ENCODE measurements around the gene CALHM1.

Gene CALHM1

DNA sequence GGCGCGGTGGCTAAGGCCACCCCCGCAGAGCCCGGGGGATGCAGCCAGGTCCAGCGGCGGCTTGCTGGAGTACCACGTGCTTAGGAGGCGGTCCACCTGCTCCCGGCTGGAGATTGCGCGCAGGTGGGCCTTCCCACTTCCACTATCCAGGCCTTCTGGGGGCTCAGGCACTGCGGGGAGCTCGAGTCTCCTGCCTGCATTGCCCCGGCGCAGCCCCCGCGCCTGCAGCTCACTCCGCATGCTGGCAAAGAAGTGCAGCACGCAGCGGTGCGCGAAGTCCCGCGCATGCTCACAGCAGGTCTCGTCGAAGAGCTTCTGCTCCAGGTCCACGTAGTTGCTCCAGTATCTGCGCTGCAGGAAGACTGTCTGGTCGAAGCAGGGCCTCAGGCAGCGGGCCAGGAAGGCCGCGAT is 14.6 kb upstream of the CALHM1 start:
- no peak overlapping the region for H3K4me3 ChIP-seq (ENCODE audit: low read depth, low read length)
- no peak for TF ChIP-seq CTCF (IDR thresholded peaks at IDR 0.05; ENCODE audit: borderline replicate concordance, insufficient read depth, low read depth, low read length)

DNA sequence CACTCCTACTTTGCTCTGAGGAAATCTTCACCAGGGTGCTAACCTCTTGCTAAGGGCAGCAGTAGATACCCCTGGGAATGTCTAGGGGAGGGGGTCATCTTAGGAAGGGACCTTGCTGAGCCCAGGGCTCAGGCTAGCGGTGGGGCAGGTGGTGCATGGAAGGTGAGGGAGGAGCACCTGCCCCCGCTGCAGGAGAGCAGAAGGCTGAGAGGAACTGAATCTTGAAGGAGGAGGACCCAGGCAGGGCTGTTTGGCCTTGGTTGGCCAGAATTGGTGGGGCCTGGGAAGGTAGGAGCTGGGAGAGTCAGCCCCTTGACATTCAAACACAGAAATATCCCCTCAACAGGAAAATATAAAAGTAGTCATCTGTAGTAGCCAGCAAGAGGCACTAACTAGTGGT is 13.3 kb upstream of the CALHM1 start:
- TF ChIP-seq CTCF (IDR thresholded peaks at IDR 0.05; ENCODE audit: borderline replicate concordance, insufficient read depth, low read depth, low read length): no peak

DNA sequence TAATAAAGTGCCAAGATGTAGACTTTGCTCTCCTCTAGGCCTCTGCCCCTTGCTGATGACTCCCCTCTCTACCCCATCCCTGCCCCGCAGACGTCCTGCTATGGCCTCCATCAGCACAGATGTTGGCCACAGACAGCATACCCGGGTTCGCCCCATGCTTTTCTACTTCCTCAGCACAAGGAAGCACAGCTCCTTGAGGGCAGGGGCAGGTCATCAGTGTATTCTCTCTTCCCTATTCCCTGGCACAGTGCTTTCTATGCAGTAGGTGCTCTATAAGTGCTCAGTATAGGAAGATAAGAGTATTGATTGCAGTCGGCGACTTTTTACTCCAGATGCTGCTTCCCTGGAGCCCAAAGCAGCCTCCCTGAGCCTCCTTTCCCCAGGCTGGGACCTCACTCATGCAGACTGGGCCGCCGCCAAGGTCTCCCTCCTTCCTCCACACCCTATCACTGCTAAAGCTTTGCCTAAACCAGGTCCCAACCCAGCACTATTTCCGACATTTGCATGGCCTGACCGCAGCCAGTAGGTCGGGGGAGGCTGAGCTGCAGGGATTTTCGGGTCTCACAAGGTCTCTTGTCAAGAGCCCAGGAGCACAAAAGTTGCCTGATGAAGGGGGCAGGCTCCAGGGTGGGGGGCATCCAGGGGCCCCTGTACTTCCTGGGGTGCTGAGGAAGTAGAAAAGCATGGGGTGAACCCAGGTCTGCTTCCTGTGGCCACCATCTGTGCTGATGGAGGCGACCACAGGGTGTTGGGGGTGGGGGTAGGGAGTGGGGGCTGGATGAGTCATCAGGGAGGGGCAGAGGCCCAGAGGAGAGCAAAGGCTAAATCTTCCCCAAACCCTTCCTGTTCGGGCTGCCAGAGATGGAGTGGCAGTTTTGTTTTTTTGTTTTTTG is 12.3 kb upstream of the CALHM1 start:
- peak overlapping the region; percentile 32 for H3K4me3 ChIP-seq (ENCODE audit: low read depth, low read length)
- TF ChIP-seq CTCF (IDR thresholded peaks at IDR 0.05; ENCODE audit: borderline replicate concordance, insufficient read depth, low read depth, low read length): no peak

More for the DNA sequence above, 13.3 kb upstream of the CALHM1 start:
- H3K4me3 ChIP-seq (ENCODE audit: low read depth, low read length): peak overlapping the region; percentile 32

GRCh38 chr10:103469201-103469600 is 10.5 kb upstream of the CALHM1 start:
- no peak overlapping the region for H3K4me3 ChIP-seq (ENCODE audit: low read depth, low read length)
- no peak for TF ChIP-seq CTCF (IDR thresholded peaks at IDR 0.05; ENCODE audit: borderline replicate concordance, insufficient read depth, low read depth, low read length)

DNA sequence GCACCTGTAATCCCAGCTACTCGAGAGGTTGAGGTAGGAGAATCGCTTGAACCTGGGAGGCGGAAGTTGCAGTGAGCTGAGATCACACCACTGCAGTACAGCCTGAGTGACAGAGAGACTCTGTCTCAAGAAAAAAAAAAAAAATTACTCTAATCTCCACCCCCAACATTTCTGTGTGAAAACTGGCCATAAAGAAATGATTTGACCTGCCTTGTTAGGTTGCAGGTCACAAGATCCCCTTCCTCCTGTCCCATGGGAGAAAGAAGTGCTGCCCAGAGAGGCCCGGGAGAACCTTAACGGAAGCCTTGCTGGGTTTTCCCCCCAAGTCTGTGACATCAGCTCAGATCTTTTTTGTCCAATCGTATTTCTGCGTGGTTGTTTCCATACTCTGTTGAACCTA is 8.7 kb upstream of the CALHM1 start:
- no peak for TF ChIP-seq CTCF (IDR thresholded peaks at IDR 0.05; ENCODE audit: borderline replicate concordance, insufficient read depth, low read depth, low read length)
- no peak overlapping the region for H3K4me3 ChIP-seq (ENCODE audit: low read depth, low read length)

DNA sequence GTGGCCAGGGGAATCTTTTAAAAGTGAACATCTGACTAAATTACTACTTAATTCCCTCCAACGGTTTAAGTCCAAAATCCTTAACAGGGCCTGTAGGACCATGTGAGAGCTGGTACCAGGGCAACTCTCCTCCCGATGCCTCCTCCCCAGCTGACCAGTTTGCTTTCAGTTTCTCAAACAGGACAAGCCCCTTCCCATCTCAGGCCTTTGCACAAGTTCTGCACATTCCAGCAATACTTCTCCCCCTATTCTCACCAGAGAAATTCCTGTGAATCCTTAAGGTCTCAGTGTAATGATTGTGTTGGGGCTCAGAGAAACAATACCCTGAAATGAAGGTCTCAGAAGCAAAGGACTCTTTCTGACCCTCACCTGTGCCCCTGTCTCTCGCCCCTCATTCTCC is 8.0 kb upstream of the CALHM1 start:
- no peak overlapping the region for H3K4me3 ChIP-seq (ENCODE audit: low read depth, low read length)
- TF ChIP-seq CTCF (IDR thresholded peaks at IDR 0.05; ENCODE audit: borderline replicate concordance, insufficient read depth, low read depth, low read length): no peak
